Thoracic aorta (tissue), 2 donors: ENCODE results near the gene SLC7A4. TPM values are rescaled to one million over a fixed set of nuclear protein-coding genes. Genes with fewer than 3 reads are reported as not detected.

Experiments used
- ATAC-seq: fragments of 150-250 bp; one replicate; pipeline ENCODE4 v1.8.0; 2017; ENCODE audit warnings: low read depth; ENCODE audit not compliant: insufficient number of reproducible peaks, low FRiP score
- DNase-seq: peaks from one replicate; pipeline ENCODE4 v3.0.0-alpha.2; 2020; ENCODE audit warnings: low spot score
- H3K27ac ChIP-seq, 2 donors: fragments of 200-600 bp; sonication (generic); 1 replicate in 1 of 2; 2 replicates in 1 of 2; pipeline ENCODE4 v1.5.1; 2016; ENCODE audit warnings: mild to moderate bottlenecking in 2 of 2, moderate library complexity in 2 of 2
- H3K27me3 ChIP-seq: fragments of 200-600 bp; sonication (generic); replicated peaks from 2 replicates; pipeline ENCODE4 v1.6.0; 2016; ENCODE audit warnings: mild to moderate bottlenecking; ENCODE audit not compliant: insufficient read depth
- H3K36me3 ChIP-seq: fragments of 200-600 bp; sonication (generic); one replicate; pipeline ENCODE4 v1.5.1; 2016
- H3K4me1 ChIP-seq, 2 donors: fragments of 200-600 bp; sonication (generic); 1 replicate in 1 of 2; 2 replicates in 1 of 2; pipeline versions ENCODE4 v1.5.1 to v1.6.0; 2016; ENCODE audit warnings: low read depth in 2 of 2, mild to moderate bottlenecking in 1 of 2; ENCODE audit not compliant: control insufficient read depth in 1 of 2
- H3K4me3 ChIP-seq: fragments of 200-600 bp; sonication (generic); 2 replicates; pipeline ENCODE4 v1.5.1; 2016; ENCODE audit warnings: mild to moderate bottlenecking
- H3K9me3 ChIP-seq: fragments of 200-600 bp; sonication (generic); 2 replicates; pipeline ENCODE4 v1.5.1; 2016
- CTCF ChIP-seq: fragments of 200-600 bp; sonication (generic); IDR thresholded peaks from one replicate; pipeline ENCODE4 v1.5.1; 2019; ENCODE audit warnings: antibody characterized with exemption
- total RNA-seq, 2 donors: library from RNA; depleted of rRNA; stranded (reverse); fragments of >200 nt; gene quantifications; one replicate each; pipeline versions ENCODE4 v1.1.0 to v1.2.3, GENCODE V29; 2016

The SLC7A4 gene
- total RNA-seq, 2 donors from 2014 or later = 1.2 TPM; not detected in 1

GRCh38 chr22:20979940-20980453 lies 52.4 kb downstream of the SLC7A4 start:
- no peak for ATAC-seq
- H3K36me3 ChIP-seq = no peaks in the 10 kb centered on the region
- no peak for DNase-seq
- H3K4me3 ChIP-seq = peak overlapping the region; percentile 57
- H3K4me1 ChIP-seq = peaks cover 12 to 33% of the 10 kb centered on the region in 2 donors
- H3K27ac ChIP-seq = no peak overlapping the region
- no peak for TF ChIP-seq CTCF
- no peaks in the 10 kb centered on the region for H3K27me3 ChIP-seq
- H3K9me3 ChIP-seq = peaks cover 7% of the 10 kb centered on the region

- H3K27me3 ChIP-seq = no peaks in the 10 kb centered on the region
- no peak for TF ChIP-seq CTCF
- H3K27ac ChIP-seq = no peak overlapping the region
- H3K4me3 ChIP-seq = peak overlapping the region; percentile 57
- no peaks in the 10 kb centered on the region for H3K36me3 ChIP-seq
- ATAC-seq (no peak), DNase-seq (no peak)
- H3K4me1 ChIP-seq = peaks cover 12 to 33% of the 10 kb centered on the region in 2 donors
- H3K9me3 ChIP-seq = peaks cover 7% of the 10 kb centered on the region
Observed at GRCh38 chr22:20979243-20979809, 53.0 kb downstream of the SLC7A4 start.

Other genes with a start within 250 kb of the SLC7A4 start
- gene PI4KA, start 173.8 kb downstream of the SLC7A4 start, total RNA-seq = 100 to 1,000 TPM in 1 of 2 donors, 10 to 100 TPM in 1; 85.4 to 112 TPM
- 10 to 100 TPM; 18.2 to 20.6 TPM for gene SNAP29, start 173.6 kb downstream of the SLC7A4 start, total RNA-seq
- gene CRKL, start 115.2 kb downstream of the SLC7A4 start, total RNA-seq = 10 to 100 TPM; 42.1 to 45.2 TPM
- gene AIFM3, start 65.3 kb downstream of the SLC7A4 start, total RNA-seq = 1 to 10 TPM; 3.4 to 5.8 TPM
- 100 to 1,000 TPM in 1 of 2 donors, 10 to 100 TPM in 1; 96.2 to 105 TPM for gene LZTR1, start 50.3 kb downstream of the SLC7A4 start, total RNA-seq
- 10 to 100 TPM; 38.3 to 60.0 TPM for gene THAP7, start 30.4 kb downstream of the SLC7A4 start, total RNA-seq
- under 1 TPM in 1 of 2 donors, not detected in 1; 0.81 TPM for gene P2RX6, start 17.4 kb downstream of the SLC7A4 start, total RNA-seq
- gene LRRC74B, start 13.4 kb upstream of the SLC7A4 start, total RNA-seq = not detected